SH-SY5Y (cell line): ENCODE results near the gene ARHGEF16.

Experiments
- GATA2 ChIP-seq: IDR thresholded peaks from 2 replicates; pipeline ENCODE4 v1.6.1; 2011; ENCODE audit warnings: mild to moderate bottlenecking, low read depth, low read length
- GATA3 ChIP-seq: IDR thresholded peaks from 2 replicates; pipeline ENCODE4 v1.6.1; 2011; ENCODE audit warnings: low read depth, mild to moderate bottlenecking, low read length, moderate library complexity

Gene ARHGEF16

GRCh38 chr1:3505161-3505560, 50.7 kb downstream of the ARHGEF16 start:
- no peak for TF ChIP-seq GATA2
- TF ChIP-seq GATA3, result no peak

DNA sequence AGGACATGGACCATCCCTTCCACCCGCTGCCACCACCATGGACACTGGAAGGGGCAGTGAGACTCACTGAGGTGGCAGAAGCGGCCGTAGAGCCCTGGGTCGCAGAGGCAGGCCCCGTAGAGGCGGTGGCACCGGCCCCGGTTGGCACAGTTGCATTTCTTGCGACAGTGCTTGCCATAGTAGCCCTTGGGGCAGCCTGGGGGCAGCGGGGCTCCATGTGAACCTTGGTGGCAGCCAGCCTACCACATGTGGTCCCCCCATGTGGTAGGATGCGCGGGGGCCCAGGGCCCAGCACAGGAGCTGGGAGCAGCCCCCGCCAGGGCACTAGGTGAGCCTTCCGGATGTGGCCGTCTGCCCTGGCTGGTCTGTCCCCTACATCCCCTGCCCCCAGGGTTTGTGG, 51.6 kb downstream of the ARHGEF16 start:
- no peak for TF ChIP-seq GATA3
- no peak for TF ChIP-seq GATA2

DNA sequence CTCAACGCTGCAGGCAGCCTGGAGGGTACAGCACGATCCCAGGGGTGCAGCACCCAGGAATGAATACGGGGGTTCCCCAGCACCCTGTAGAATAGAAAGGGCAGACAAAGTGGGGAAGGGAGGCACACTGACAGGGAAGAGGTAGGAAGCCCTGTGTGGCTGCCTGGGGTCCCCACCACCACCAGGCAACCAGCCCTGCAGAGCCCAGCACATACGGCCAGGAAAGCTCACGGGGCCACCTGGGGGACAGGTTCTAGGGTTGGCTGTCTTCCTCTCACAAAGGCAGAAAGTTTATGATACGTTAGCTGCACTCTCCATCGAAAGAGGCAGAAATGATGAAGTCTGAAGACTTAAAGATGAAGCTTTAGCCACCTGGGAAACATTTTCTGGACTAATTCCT, 52.5 kb downstream of the ARHGEF16 start:
- TF ChIP-seq GATA3, result no peak
- no peak for TF ChIP-seq GATA2

- TF ChIP-seq GATA2 (no peak), GATA3 (no peak)
Observed at GRCh38 chr1:3507636-3508275, 53.3 kb downstream of the ARHGEF16 start.

- TF ChIP-seq GATA2 (no peak), GATA3 (no peak)
Observed at GRCh38 chr1:3508757-3509415, 54.4 kb downstream of the ARHGEF16 start.

- TF ChIP-seq GATA3 (no peak), GATA2 (no peak)
Observed at GRCh38 chr1:3509721-3510120, 55.3 kb downstream of the ARHGEF16 start.

- TF ChIP-seq GATA3, result no peak
- no peak for TF ChIP-seq GATA2
Observed at GRCh38 chr1:3510136-3510955, 55.9 kb downstream of the ARHGEF16 start.

GRCh38 chr1:3510956-3511250, 56.4 kb downstream of the ARHGEF16 start:
- TF ChIP-seq GATA2 (no peak), GATA3 (no peak)

DNA sequence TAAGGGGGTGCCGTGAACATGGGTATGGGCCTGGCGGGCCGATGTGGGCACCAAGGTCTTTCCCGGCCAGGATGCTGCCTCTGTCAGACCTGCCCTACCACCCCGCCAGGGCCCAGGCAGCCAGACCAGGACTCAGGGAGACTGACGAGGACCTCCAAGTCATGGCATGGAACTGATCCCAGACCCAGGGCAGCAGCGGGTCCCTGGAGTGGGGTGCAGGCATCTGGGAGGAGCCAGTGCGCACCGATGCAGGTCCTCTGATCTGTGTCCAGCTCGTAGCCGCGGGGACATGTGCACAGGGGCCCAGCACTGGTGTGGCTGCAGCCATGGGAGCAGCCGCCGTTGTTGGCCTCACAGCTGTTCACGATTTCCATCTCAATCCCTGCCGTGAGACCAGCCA, 56.8 kb downstream of the ARHGEF16 start:
- no peak for TF ChIP-seq GATA2
- TF ChIP-seq GATA3, result no peak

GRCh38 chr1:3511856-3512255, 57.4 kb downstream of the ARHGEF16 start:
- TF ChIP-seq GATA2 (no peak), GATA3 (no peak)

- TF ChIP-seq GATA2, result no peak
- no peak for TF ChIP-seq GATA3
Observed at GRCh38 chr1:3514404-3514803, 59.9 kb downstream of the ARHGEF16 start.

DNA sequence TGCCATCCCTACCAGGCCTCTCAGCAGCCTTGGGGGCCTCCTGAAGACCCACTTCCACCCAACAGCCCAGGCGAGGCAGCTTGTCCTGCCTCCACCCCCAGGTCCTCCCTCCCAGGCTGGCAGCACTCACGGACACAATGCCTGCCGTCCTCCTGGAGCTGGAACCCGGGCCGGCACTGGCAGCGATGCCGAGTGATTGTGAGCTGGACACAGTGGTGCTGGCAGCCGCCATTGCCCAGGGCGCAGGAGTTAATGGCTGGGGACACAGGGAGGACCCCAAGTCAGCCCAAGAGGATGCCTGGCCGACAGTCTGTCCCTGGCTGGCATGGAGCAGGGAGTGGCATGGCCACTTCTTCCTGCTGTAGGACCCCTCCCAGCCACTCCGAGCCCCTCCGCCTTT, 60.8 kb downstream of the ARHGEF16 start:
- TF ChIP-seq GATA2, result no peak
- TF ChIP-seq GATA3, result no peak

GRCh38 chr1:3515774-3516480, 61.5 kb downstream of the ARHGEF16 start:
- TF ChIP-seq GATA3, result no peak
- no peak for TF ChIP-seq GATA2

DNA sequence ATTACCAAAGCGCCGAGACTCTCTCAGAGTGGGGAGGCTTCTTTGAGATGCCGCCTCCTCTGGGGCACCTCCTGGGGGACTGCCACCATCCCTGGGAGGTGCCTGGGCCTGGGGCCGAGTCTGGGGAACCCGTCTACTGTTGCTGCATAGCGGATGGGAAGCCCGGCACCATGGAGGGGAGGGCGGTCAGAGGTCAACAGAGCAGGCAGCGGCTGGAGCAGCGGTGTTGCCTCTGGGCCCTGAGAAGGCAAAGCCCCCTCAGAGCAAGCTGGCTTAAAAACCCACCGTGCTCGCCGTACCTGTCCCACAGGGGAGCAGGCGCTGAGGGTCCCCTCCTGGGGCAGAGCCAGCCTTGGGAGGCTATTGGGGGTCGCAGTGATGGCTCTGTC, 62.0 kb downstream of the ARHGEF16 start:
- no peak for TF ChIP-seq GATA2
- no peak for TF ChIP-seq GATA3
